H7 (cell line): Measurements from ENCODE around the gene PFN4. TPM values are rescaled to one million over a fixed set of nuclear protein-coding genes. Genes with fewer than 3 reads are reported as not detected.
"Not testable (repeated sequence)": the region's sequence is repeated elsewhere in the genome, so short reads cannot be mapped to it uniquely, and the experiment has no call there.

Source experiments
- DNase-seq: peaks from one replicate; pipeline ENCODE4 v3.0.0; 2012
- H3K27me3 ChIP-seq: 2 replicates; pipeline ENCODE4 v1.6.0; 2011; ENCODE audit warnings: mild to moderate bottlenecking, low read length; ENCODE audit not compliant: control insufficient read depth, insufficient read depth
- H3K36me3 ChIP-seq: replicated peaks from 2 replicates; pipeline ENCODE4 v1.5.1; 2011; ENCODE audit warnings: low read length; ENCODE audit not compliant: control insufficient read depth, insufficient read depth
- H3K4me3 ChIP-seq: 2 replicates; pipeline ENCODE4 v1.5.1; 2011; ENCODE audit warnings: low read depth, mild to moderate bottlenecking, control low read depth, low read length, moderate library complexity; ENCODE audit not compliant: insufficient read depth
- total RNA-seq: library from RNA; depleted of rRNA; stranded (reverse); fragments of >200 nt; shearing (Covaris generic); gene quantifications from 2 replicates; pipeline ENCODE4 v1.2.3, GENCODE V29; 2014; rRNA removed

PFN4 gene, protein sequence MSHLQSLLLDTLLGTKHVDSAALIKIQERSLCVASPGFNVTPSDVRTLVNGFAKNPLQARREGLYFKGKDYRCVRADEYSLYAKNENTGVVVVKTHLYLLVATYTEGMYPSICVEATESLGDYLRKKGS
- not detected in 2 replicates for total RNA-seq

- Histone ChIP-seq H3K27me3 (peaks cover 9% of the 10 kb centered on the region), H3K36me3 (no peaks in the 10 kb centered on the region), H3K4me3 (peak within 1 kb of the TSS; percentile 71)
- peak; percentile 92 for DNase-seq
These were observed at the start of gene PFN4, which contains the start of gene FAM228B for GRCh38 chr2:24123195-24123921. PFN4 (minus strand) TSS chr2:24123334; CDS start chr2:24122535, 799 bp downstream. FAM228B (plus strand) TSS chr2:24123469; CDS start chr2:24124362, 893 bp downstream.

GRCh38 chr2:24169023-24169422, 45.9 kb upstream of the PFN4 start:
- no peaks in the 10 kb centered on the region for H3K27me3 ChIP-seq
- DNase-seq: no peak
- H3K36me3 ChIP-seq: no peaks in the 10 kb centered on the region
- no peak overlapping the region for H3K4me3 ChIP-seq

DNA sequence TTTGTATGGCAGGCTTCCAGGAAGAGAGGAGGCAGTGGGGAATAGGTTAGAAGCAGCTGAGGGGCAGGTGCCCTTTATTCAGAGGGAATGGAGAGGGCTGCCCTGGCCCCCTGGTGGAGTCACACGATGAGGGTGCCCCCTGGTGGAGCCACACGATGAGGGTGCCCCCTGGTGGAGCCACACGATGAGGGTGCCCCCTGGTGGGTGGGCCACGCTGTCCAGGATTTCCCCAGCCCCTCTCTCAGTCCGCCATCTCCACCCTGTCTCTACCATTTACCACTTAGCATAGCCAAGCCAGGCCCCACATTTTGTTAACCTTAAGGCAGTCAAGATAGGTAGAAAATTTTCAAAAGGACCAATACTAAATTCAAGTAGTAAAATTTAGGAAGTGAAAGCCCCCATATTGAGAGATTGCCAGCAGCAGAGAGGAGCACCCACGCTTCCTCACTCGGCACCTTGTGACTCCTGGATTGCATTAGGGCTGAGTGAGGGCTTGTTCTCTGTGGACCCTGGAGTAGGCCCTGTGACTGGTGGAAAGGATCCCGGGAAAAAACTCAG, 41.4 kb upstream of the PFN4 start:
- no peaks in the 10 kb centered on the region for H3K36me3 ChIP-seq
- H3K4me3 ChIP-seq: no peak overlapping the region
- DNase-seq: peak; percentile 79
- no peaks in the 10 kb centered on the region for H3K27me3 ChIP-seq

GRCh38 chr2:24163601-24164000, 40.5 kb upstream of the PFN4 start:
- no peaks in the 10 kb centered on the region for H3K27me3 ChIP-seq
- DNase-seq: no peak
- no peak overlapping the region for H3K4me3 ChIP-seq
- H3K36me3 ChIP-seq: no peaks in the 10 kb centered on the region

GRCh38 chr2:24163186-24163585, 40.1 kb upstream of the PFN4 start:
- no peak overlapping the region for H3K4me3 ChIP-seq
- H3K27me3 ChIP-seq: no peaks in the 10 kb centered on the region
- H3K36me3 ChIP-seq: no peaks in the 10 kb centered on the region
- no peak for DNase-seq

DNA sequence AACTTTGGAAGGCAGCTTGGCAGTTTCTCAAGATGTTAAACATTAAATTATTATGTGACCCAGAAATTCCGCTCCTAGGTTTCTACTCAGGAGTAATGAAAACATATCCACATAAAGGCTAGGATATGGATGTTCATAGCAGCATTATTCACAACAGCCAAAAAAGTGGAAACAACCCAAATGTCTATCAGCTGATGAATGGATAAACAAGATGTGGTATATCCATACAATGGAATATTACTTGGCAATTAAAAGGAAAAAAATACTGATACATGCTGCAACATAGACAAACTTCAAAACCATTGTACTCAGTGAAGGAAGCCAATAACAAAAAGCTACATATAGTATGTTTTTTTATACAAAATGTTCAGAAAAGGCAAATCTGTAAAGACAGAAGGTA, 39.4 kb upstream of the PFN4 start:
- H3K4me3 ChIP-seq: no peak overlapping the region
- DNase-seq: no peak
- H3K36me3 ChIP-seq: no peaks in the 10 kb centered on the region
- no peaks in the 10 kb centered on the region for H3K27me3 ChIP-seq

- DNase-seq: no peak
These were observed 37.6 kb upstream of the PFN4 start for GRCh38 chr2:24160761-24161160.

DNA sequence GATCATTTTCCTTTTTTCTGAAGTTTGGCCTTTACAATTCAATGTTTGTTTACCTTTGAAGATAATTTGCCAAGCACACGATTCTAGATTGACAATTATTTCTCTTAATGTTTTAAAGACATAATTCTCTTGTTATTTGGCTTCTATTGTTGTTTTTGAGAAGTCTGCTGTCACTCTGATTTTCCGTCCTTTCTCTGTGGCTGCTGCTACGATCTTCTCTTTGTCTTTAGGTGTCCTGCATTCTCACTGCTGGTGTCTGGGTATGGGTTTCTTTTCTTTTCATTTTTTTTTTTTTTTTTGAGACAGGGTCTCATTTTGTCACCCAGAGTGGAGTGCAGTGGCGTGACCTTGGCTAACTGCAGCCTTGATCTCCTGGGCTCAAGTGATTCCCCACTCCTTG, 36.6 kb upstream of the PFN4 start:
- no peaks in the 10 kb centered on the region for H3K27me3 ChIP-seq
- H3K4me3 ChIP-seq: no peak overlapping the region
- DNase-seq: no peak
- H3K36me3 ChIP-seq: no peaks in the 10 kb centered on the region

More at GRCh38 chr2:24160761-24161160, 37.6 kb upstream of the PFN4 start:
- H3K4me3 ChIP-seq: no peak overlapping the region
- H3K36me3 ChIP-seq: no peaks in the 10 kb centered on the region
- H3K27me3 ChIP-seq: no peaks in the 10 kb centered on the region

GRCh38 chr2:24158131-24158530, 35.0 kb upstream of the PFN4 start:
- Histone ChIP-seq H3K4me3 (no peak overlapping the region), H3K27me3 (no peaks in the 10 kb centered on the region), H3K36me3 (no peaks in the 10 kb centered on the region)
- no peak for DNase-seq

GRCh38 chr2:24153478-24153877, 30.3 kb upstream of the PFN4 start:
- DNase-seq: no peak
- Histone ChIP-seq H3K4me3 (no peak overlapping the region), H3K36me3 (no peaks in the 10 kb centered on the region), H3K27me3 (no peaks in the 10 kb centered on the region)

GRCh38 chr2:24152413-24153197, 29.5 kb upstream of the PFN4 start:
- no peaks in the 10 kb centered on the region for H3K36me3 ChIP-seq
- no peak overlapping the region for H3K4me3 ChIP-seq
- no peaks in the 10 kb centered on the region for H3K27me3 ChIP-seq

DNA sequence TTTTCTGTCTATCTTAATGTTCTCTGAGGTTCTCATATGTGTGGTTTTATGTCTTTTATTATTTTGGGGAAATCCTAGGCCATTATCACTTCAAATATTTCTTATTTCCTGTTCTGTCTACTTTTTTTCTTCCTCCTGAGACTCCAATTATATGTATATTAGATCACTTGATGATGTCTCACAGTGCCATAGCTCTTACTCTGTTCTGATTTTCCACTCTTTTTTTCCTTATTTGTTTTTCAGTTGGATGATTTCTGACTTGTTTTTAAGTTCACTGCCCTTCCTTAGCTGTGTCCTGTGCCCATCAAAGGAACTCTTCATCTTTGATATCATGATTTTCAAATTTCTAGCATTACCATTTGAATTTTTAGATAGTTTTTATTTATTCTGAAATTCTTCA, 24.2 kb upstream of the PFN4 start:
- Histone ChIP-seq H3K4me3 (no peak overlapping the region), H3K27me3 (no peaks in the 10 kb centered on the region), H3K36me3 (no peaks in the 10 kb centered on the region)
- no peak for DNase-seq

More at GRCh38 chr2:24152413-24153197, 29.5 kb upstream of the PFN4 start:
- DNase-seq: no peak

DNA sequence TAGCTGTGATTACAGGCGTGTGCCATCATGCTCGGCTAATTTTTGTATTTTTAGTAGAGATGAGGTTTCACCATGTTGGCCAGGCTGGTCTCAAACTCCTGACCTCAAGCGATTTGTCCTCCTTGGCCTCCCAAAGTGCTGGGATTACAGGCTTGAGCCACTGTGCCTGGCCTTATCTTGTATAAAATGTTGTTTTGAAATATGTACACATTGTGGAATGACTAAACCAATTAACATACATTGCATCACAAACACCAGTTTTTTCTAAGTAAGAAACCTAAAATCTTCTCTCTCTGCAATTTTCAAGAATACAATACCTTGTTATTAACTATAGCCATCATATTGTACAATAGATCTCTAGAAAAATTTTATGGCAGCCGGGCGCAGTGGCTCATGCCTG, 17.2 kb upstream of the PFN4 start:
- H3K27me3 ChIP-seq, H3K4me3 ChIP-seq, H3K36me3 ChIP-seq, DNase-seq: not testable (repeated sequence)

- Histone ChIP-seq H3K36me3 (no peaks in the 10 kb centered on the region), H3K4me3 (no peak overlapping the region), H3K27me3 (no peaks in the 10 kb centered on the region)
- DNase-seq: no peak
These were observed 9.4 kb upstream of the PFN4 start for GRCh38 chr2:24132543-24132942.
